ENCODE measurements around the gene DAAM1.

The DAAM1 gene

GRCh38 chr14:59301354-59301753 lies 112.9 kb downstream of the DAAM1 start:
- no peak for TF ChIP-seq CTCF (IDR thresholded peaks at IDR 0.05; ENCODE audit: insufficient read depth, low read depth, low read length, missing control alignments)
- no peak overlapping the region for H3K4me3 ChIP-seq (ENCODE audit: low read depth, low read length)
- peak; percentile 74 for DNase-seq (ENCODE audit: low read depth)

- TF ChIP-seq CTCF (IDR thresholded peaks at IDR 0.05; ENCODE audit: insufficient read depth, low read depth, low read length, missing control alignments), result no peak
- no peak for DNase-seq (ENCODE audit: low read depth)
- H3K4me3 ChIP-seq (ENCODE audit: low read depth, low read length), result no peak overlapping the region
Observed at GRCh38 chr14:59302313-59302712, 113.8 kb downstream of the DAAM1 start.

- no peak overlapping the region for H3K4me3 ChIP-seq (ENCODE audit: low read depth, low read length)
- TF ChIP-seq CTCF (IDR thresholded peaks at IDR 0.05; ENCODE audit: insufficient read depth, low read depth, low read length, missing control alignments), result no peak
- DNase-seq (ENCODE audit: low read depth), result no peak
Observed at GRCh38 chr14:59303216-59303615, 114.7 kb downstream of the DAAM1 start.

GRCh38 chr14:59305231-59305630 lies 116.8 kb downstream of the DAAM1 start:
- DNase-seq (ENCODE audit: low read depth), result no peak
- no peak overlapping the region for H3K4me3 ChIP-seq (ENCODE audit: low read depth, low read length)
- TF ChIP-seq CTCF (IDR thresholded peaks at IDR 0.05; ENCODE audit: insufficient read depth, low read depth, low read length, missing control alignments), result no peak

- TF ChIP-seq CTCF (IDR thresholded peaks at IDR 0.05; ENCODE audit: insufficient read depth, low read depth, low read length, missing control alignments), result no peak
- no peak overlapping the region for H3K4me3 ChIP-seq (ENCODE audit: low read depth, low read length)
- DNase-seq (ENCODE audit: low read depth), result no peak
Observed at GRCh38 chr14:59305836-59306555, 117.5 kb downstream of the DAAM1 start.

- DNase-seq (ENCODE audit: low read depth), result no peak
- TF ChIP-seq CTCF (IDR thresholded peaks at IDR 0.05; ENCODE audit: insufficient read depth, low read depth, low read length, missing control alignments), result no peak
- H3K4me3 ChIP-seq (ENCODE audit: low read depth, low read length), result no peak overlapping the region
Observed at GRCh38 chr14:59306775-59307174, 118.3 kb downstream of the DAAM1 start.

- no peak overlapping the region for H3K4me3 ChIP-seq (ENCODE audit: low read depth, low read length)
- TF ChIP-seq CTCF (IDR thresholded peaks at IDR 0.05; ENCODE audit: insufficient read depth, low read depth, low read length, missing control alignments), result no peak
- no peak for DNase-seq (ENCODE audit: low read depth)
Observed at GRCh38 chr14:59308086-59308485, 119.6 kb downstream of the DAAM1 start.

Data from GM12865 (cell line).